Lower leg skin (tissue), 4 donors: ENCODE results near the gene RGS16. TPM values are rescaled to one million over a fixed set of nuclear protein-coding genes. Genes with fewer than 3 reads are reported as not detected.

Experiments used
- DNase-seq, 2 donors: peaks; one replicate each; pipeline ENCODE4 v3.0.0-alpha.2; 2019; ENCODE audit warnings: low spot score in 2 of 2
- H3K4me3 ChIP-seq: fragments of 200-600 bp; sonication (generic); 2 replicates; pipeline ENCODE4 v1.5.1; 2017; ENCODE audit warnings: mild to moderate bottlenecking, low read depth; ENCODE audit not compliant: poor library complexity, severe bottlenecking
- POLR2A ChIP-seq, 2 donors: fragments of 450-650 bp; IDR thresholded peaks; one replicate each; pipeline ENCODE4 v1.6.1; 2016 to 2017; ENCODE audit warnings: antibody characterized with exemption in 2 of 2, mild to moderate bottlenecking in 1 of 2, moderate library complexity in 1 of 2
- WGBS, 2 donors: methylation state at CpG; one replicate each; pipeline ENCODE4 v1.1.5; 2018; 5-methylcytosine and 5-hydroxymethylcytosine counted together
- intact Hi-C: fragments of 100-400 bp; cut with DNase I; formaldehyde crosslinking; loops from one replicate; pipeline ENCODE4 v1.15.0; 2023; ENCODE audit warnings: low total_unique reads
- total RNA-seq, 4 donors: library from RNA; depleted of rRNA; stranded (reverse); fragments of >200 nt; gene quantifications; one replicate each; pipeline ENCODE4 v1.1.0, GENCODE V29; 2016
- TF ChIP-seq, protein P1 (sequence below), 3 donors: fragments of 450-650 bp; IDR thresholded peaks; one replicate each; pipeline ENCODE4 v1.5.1; 2016; ENCODE audit warnings: antibody characterized with exemption in 3 of 3, mild to moderate bottlenecking in 3 of 3, moderate library complexity in 2 of 3

Gene RGS16
- total RNA-seq, 4 donors from 2014 or later = 0.37 to 1.2 (median 1.1) TPM; not detected in 1

GRCh38 chr1:182588500-182589396 lies 15.4 kb downstream of the RGS16 start, which contains the start of gene RNASEL:
Gene RNASEL (minus strand): TSS chr1:182589256. CDS start chr1:182586806, 2,450 bp downstream.
- no peak for TF ChIP-seq POLR2A (IDR thresholded peaks at IDR 0.05)
- TF ChIP-seq, protein P1, sequence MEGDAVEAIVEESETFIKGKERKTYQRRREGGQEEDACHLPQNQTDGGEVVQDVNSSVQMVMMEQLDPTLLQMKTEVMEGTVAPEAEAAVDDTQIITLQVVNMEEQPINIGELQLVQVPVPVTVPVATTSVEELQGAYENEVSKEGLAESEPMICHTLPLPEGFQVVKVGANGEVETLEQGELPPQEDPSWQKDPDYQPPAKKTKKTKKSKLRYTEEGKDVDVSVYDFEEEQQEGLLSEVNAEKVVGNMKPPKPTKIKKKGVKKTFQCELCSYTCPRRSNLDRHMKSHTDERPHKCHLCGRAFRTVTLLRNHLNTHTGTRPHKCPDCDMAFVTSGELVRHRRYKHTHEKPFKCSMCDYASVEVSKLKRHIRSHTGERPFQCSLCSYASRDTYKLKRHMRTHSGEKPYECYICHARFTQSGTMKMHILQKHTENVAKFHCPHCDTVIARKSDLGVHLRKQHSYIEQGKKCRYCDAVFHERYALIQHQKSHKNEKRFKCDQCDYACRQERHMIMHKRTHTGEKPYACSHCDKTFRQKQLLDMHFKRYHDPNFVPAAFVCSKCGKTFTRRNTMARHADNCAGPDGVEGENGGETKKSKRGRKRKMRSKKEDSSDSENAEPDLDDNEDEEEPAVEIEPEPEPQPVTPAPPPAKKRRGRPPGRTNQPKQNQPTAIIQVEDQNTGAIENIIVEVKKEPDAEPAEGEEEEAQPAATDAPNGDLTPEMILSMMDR (IDR thresholded peaks at IDR 0.05) = no peak
- intact Hi-C loops = no loop called here
- peak; percentile 75 to 93 for DNase-seq
- 2% methylated on average over 20 of the region's 20 CpGs for WGBS, 2 donors
- H3K4me3 ChIP-seq = peak within 1 kb of the TSS; percentile 73

GRCh38 chr1:182587666-182588499 lies 16.3 kb downstream of the RGS16 start:
- peak overlapping the region; percentile 73 for H3K4me3 ChIP-seq
- intact Hi-C loops = no loop called here
- no peak for TF ChIP-seq POLR2A (IDR thresholded peaks at IDR 0.05)
- TF ChIP-seq, protein P1 (IDR thresholded peaks at IDR 0.05) = no peak
- 30 to 42% methylated on average over 4 of the region's 4 CpGs for WGBS, 2 donors
- DNase-seq = no peak

DNA sequence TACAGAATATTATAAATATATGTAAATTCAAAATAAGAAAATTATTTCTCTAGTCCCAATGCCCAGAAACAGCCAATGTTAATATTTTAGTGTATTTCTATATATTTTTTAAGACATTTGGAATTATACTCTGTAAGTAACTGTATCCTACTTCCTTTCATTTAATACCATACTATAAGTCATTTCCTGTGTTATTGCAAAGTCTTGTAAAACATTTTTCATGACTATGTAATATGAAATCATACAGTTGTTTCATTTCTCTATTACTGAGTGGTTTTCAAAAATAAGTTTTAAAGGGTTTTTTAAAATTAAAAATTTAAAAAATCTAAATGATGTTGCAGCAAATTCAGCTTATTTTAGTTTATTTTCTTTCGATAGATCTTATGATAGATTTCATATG lies 17.1 kb downstream of the RGS16 start:
- no peak overlapping the region for H3K4me3 ChIP-seq
- intact Hi-C loops = no loop called here
- WGBS, 2 donors = 0% methylated on average over 1 of the region's 1 CpG
- DNase-seq = no peak
- TF ChIP-seq, protein P1 (IDR thresholded peaks at IDR 0.05) = no peak

- 95% methylated on average over 11 of the region's 11 CpGs for WGBS, 2 donors
- intact Hi-C loops = no loop called here
- no peak overlapping the region for H3K4me3 ChIP-seq
- TF ChIP-seq, protein P1 (IDR thresholded peaks at IDR 0.05) = no peak
- no peak for TF ChIP-seq POLR2A (IDR thresholded peaks at IDR 0.05)
- no peak for DNase-seq
Measured at GRCh38 chr1:182586380-182586779, 17.8 kb downstream of the RGS16 start.

- DNase-seq = no peak
- no peak overlapping the region for H3K4me3 ChIP-seq
- 97% methylated on average over 4 of the region's 4 CpGs for WGBS, 2 donors
- no peak for TF ChIP-seq POLR2A (IDR thresholded peaks at IDR 0.05)
- TF ChIP-seq, protein P1 (IDR thresholded peaks at IDR 0.05) = no peak
- intact Hi-C loops = no loop called here
Measured at GRCh38 chr1:182584746-182585145, 19.4 kb downstream of the RGS16 start.
